Neuronal stem cell (in vitro differentiated cells): ENCODE results near the gene MAPK8.

ENCODE experiments used
- DNase-seq: peaks from one replicate; pipeline ENCODE4 v3.0.0-alpha.2; 2013; ENCODE audit warnings: low spot score
- H2AFZ ChIP-seq: one replicate; pipeline ENCODE4 v1.6.1; 2013; ENCODE audit warnings: mild to moderate bottlenecking, low read length, inconsistent platforms
- H2AK5ac ChIP-seq: 2 replicates; pipeline ENCODE4 v1.6.1; 2013; ENCODE audit warnings: low read depth, mild to moderate bottlenecking, inconsistent platforms, low read length, moderate library complexity, mixed read lengths
- H2BK120ac ChIP-seq: 2 replicates; pipeline ENCODE4 v1.6.1; 2013; ENCODE audit warnings: low read depth, mild to moderate bottlenecking, inconsistent platforms, low read length, moderate library complexity, mixed read lengths
- H2BK12ac ChIP-seq: one replicate; pipeline ENCODE4 v1.6.1; 2013; ENCODE audit warnings: low read length, inconsistent platforms
- H2BK15ac ChIP-seq: 2 replicates; pipeline ENCODE4 v1.6.1; 2013; ENCODE audit warnings: mild to moderate bottlenecking, low read length, inconsistent platforms, mixed read lengths
- H2BK5ac ChIP-seq: one replicate; pipeline ENCODE4 v1.6.1; 2013; ENCODE audit warnings: inconsistent platforms, mild to moderate bottlenecking, low read length, moderate library complexity
- H3K14ac ChIP-seq: one replicate; pipeline ENCODE4 v1.6.1; 2013; ENCODE audit warnings: low read length, inconsistent platforms
- H3K18ac ChIP-seq: 2 replicates; pipeline ENCODE4 v1.6.1; 2013; ENCODE audit warnings: low read length, inconsistent platforms
- H3K23ac ChIP-seq: 2 replicates; pipeline ENCODE4 v1.6.1; 2013; ENCODE audit warnings: low read depth, mild to moderate bottlenecking, mixed read lengths, low read length, inconsistent platforms; ENCODE audit not compliant: poor library complexity
- H3K27ac ChIP-seq: replicated peaks from 3 replicates; pipeline ENCODE4 v1.5.1; 2013; ENCODE audit warnings: low read length, inconsistent platforms
- H3K27me3 ChIP-seq, 3 experiments: 2 replicates each; pipeline ENCODE4 v1.6.1; 2013; ENCODE audit warnings: low read length in 3 of 3, mild to moderate bottlenecking in 2 of 3, inconsistent platforms in 1 of 3, low read depth in 1 of 3, mixed read lengths in 1 of 3, moderate library complexity in 1 of 3; ENCODE audit not compliant: control insufficient read depth in 3 of 3, insufficient read depth in 3 of 3
- H3K36me3 ChIP-seq, 2 donors: replicated peaks in 1 of 2; 2 replicates each; pipeline ENCODE4 v1.6.1; 2013; ENCODE audit warnings: low read length in 2 of 2; ENCODE audit not compliant: control insufficient read depth in 2 of 2, insufficient read depth in 2 of 2
- H3K4ac ChIP-seq: 2 replicates; pipeline ENCODE4 v1.6.1; 2013; ENCODE audit warnings: inconsistent platforms, mild to moderate bottlenecking, low read length, moderate library complexity
- H3K4me1 ChIP-seq, 2 donors: 1 replicate in 1 of 2; 2 replicates in 1 of 2; pipeline ENCODE4 v1.6.1; 2013; ENCODE audit warnings: low read length in 2 of 2, low read depth in 1 of 2; ENCODE audit not compliant: control insufficient read depth in 2 of 2, insufficient read depth in 1 of 2
- H3K4me2 ChIP-seq: one replicate; pipeline ENCODE4 v1.6.1; 2013; ENCODE audit warnings: mild to moderate bottlenecking, low read length, inconsistent platforms; ENCODE audit not compliant: insufficient read depth, poor library complexity, severe bottlenecking
- H3K4me3 ChIP-seq, 2 donors: 2 replicates each; pipeline ENCODE4 v1.5.1; 2013; ENCODE audit warnings: low read length in 2 of 2, mild to moderate bottlenecking in 2 of 2, inconsistent platforms in 1 of 2, moderate library complexity in 1 of 2
- H3K79me1 ChIP-seq: one replicate; pipeline ENCODE4 v1.6.1; 2013; ENCODE audit warnings: low read depth, mild to moderate bottlenecking, inconsistent platforms, low read length, moderate library complexity
- H3K9ac ChIP-seq: one replicate; pipeline ENCODE4 v1.6.1; 2013; ENCODE audit warnings: mild to moderate bottlenecking, low read depth, low read length, inconsistent platforms; ENCODE audit not compliant: poor library complexity
- H3K9me3 ChIP-seq, 2 donors: replicated peaks in 1 of 2; 2 replicates each; pipeline versions ENCODE3 to v1.6.1; 2013; ENCODE audit warnings: low read length in 2 of 2, mild to moderate bottlenecking in 2 of 2, inconsistent platforms in 1 of 2, low read depth in 1 of 2, mixed read lengths in 1 of 2, moderate library complexity in 1 of 2; ENCODE audit not compliant: control insufficient read depth in 2 of 2, insufficient read depth in 1 of 2
- H4K8ac ChIP-seq: one replicate; pipeline ENCODE4 v1.6.1; 2013; ENCODE audit warnings: low read depth, mild to moderate bottlenecking, inconsistent platforms, low read length, moderate library complexity
- H4K91ac ChIP-seq: one replicate; pipeline ENCODE4 v1.6.1; 2013; ENCODE audit warnings: low read length, low read depth, mild to moderate bottlenecking, inconsistent platforms; ENCODE audit not compliant: poor library complexity
- WGBS, 2 donors: extraction: QIAGEN DNeasy Blood & Tissue Kit; methylation state at CpG; one replicate each; pipeline ENCODE4 v1.1.7; 2013; ENCODE audit warnings: missing lambda C conversion rate in 2 of 2, mixed read lengths in 1 of 2; ENCODE audit not compliant: insufficient read length in 2 of 2, insufficient replicate concordance in 1 of 2; ENCODE audit errors: extremely low coverage in 2 of 2; 5-methylcytosine and 5-hydroxymethylcytosine counted together

The MAPK8 gene

DNA sequence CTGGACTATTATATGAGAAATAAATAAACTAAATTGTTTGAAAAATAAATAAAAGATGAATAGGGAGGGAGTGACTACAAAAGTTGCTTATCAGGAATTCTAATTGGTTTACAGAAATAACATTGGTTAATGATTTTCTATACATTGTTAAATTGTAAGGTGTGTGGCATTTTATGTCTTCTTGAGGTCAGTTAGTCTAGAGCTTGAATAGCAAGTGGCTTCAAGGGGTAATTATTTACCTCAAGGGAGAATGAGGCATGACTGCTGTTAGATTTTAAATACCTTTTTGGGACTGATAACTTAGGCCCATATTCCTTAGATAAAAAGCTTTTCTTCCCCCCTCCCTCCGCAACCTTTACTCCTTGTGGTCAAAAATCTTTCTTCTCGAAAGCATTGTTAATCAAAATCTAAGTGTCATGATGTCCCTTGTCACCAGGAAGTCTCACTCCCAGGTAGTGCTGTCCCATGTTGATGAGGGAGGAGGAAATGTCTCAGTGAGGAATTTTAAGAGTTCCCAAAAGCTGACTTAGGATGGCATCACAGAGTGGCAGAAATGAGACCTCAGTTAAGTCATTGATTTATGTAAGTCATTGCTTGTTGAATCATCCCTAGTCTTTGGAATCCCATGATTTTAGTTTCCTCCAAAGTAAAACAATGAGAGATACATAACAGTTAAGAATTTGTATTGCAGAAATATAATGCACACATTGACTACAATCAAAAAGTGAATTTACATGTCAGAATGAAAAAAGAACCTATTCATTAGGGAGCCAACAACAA, 71.5 kb downstream of the MAPK8 start:
- Histone ChIP-seq H3K18ac (no peak overlapping the region), H3K23ac (no peak overlapping the region), H2AK5ac (no peak overlapping the region), H2BK5ac (no peak overlapping the region), H2BK12ac (no peak overlapping the region), H4K8ac (no peak overlapping the region), H3K4me3 (no peak overlapping the region), H3K9me3 (peaks cover 3 to 7% of the 10 kb centered on the region in 2 donors), H2BK15ac (no peak overlapping the region), H3K14ac (no peak overlapping the region), H3K4ac (no peak overlapping the region), H3K4me1 (no peaks in the 10 kb centered on the region), H3K27me3 (no peaks in the 10 kb centered on the region), H3K79me1 (peaks cover 2% of the 10 kb centered on the region), H3K27ac (no peak overlapping the region), H3K9ac (no peak overlapping the region), H4K91ac (no peak overlapping the region), H2AFZ (no peak overlapping the region), H3K4me2 (no peak overlapping the region), H3K36me3 (peaks cover 2% of the 10 kb centered on the region in 2 donors), H2BK120ac (no peak overlapping the region)
- no peak for DNase-seq
- no CpG with 5 or more reads among the region's 2 CpGs for WGBS, 2 donors

GRCh38 chr10:48378675-48379074, 72.2 kb downstream of the MAPK8 start:
- H3K36me3 ChIP-seq, result peaks cover 2% of the 10 kb centered on the region in 2 donors
- peaks cover 2% of the 10 kb centered on the region for H3K79me1 ChIP-seq
- no peak overlapping the region for H2BK5ac ChIP-seq
- no peaks in the 10 kb centered on the region for H3K4me1 ChIP-seq
- H3K23ac ChIP-seq, result no peak overlapping the region
- no peak overlapping the region for H2BK15ac ChIP-seq
- H2AK5ac ChIP-seq, result no peak overlapping the region
- no peak overlapping the region for H3K4me2 ChIP-seq
- no peak for DNase-seq
- H3K14ac ChIP-seq, result no peak overlapping the region
- no peak overlapping the region for H3K4me3 ChIP-seq
- H3K18ac ChIP-seq, result no peak overlapping the region
- no peak overlapping the region for H2AFZ ChIP-seq
- no peak overlapping the region for H4K91ac ChIP-seq
- WGBS, 2 donors, result no CpG with 5 or more reads among the region's 3 CpGs
- H3K9ac ChIP-seq, result no peak overlapping the region
- H2BK120ac ChIP-seq, result no peak overlapping the region
- H3K9me3 ChIP-seq, result peaks cover 3 to 7% of the 10 kb centered on the region in 2 donors
- H3K27me3 ChIP-seq, result no peaks in the 10 kb centered on the region
- H3K4ac ChIP-seq, result no peak overlapping the region
- H4K8ac ChIP-seq, result no peak overlapping the region
- H3K27ac ChIP-seq, result no peak overlapping the region
- no peak overlapping the region for H2BK12ac ChIP-seq

DNA sequence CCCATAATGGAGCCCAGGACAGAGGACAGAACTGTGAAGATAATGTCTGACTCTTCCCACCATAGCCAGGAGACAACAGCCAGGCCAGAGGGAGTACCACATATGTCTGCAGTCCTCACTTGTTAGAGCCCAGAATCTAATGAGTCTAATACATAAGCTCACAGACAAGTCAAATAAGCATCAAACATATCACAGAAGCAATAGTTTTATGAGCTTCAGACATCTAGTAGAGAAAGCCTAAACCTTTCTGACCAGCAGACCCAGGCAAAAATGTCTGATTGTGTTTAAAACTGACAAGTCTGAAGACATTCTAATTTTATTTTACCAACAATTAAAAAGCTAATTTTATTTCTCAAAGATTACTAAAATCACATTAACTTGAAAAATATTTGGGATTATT, 75.5 kb downstream of the MAPK8 start:
- Histone ChIP-seq H2BK120ac (no peak overlapping the region), H3K4ac (no peak overlapping the region), H2BK15ac (no peak overlapping the region), H3K14ac (no peak overlapping the region), H2AFZ (no peak overlapping the region), H3K9me3 (peaks cover 3 to 7% of the 10 kb centered on the region in 2 donors), H3K4me2 (no peak overlapping the region), H3K23ac (no peak overlapping the region), H3K9ac (no peak overlapping the region), H4K91ac (no peak overlapping the region), H2BK5ac (no peak overlapping the region), H2BK12ac (no peak overlapping the region), H3K4me1 (no peaks in the 10 kb centered on the region), H3K27me3 (no peaks in the 10 kb centered on the region), H3K36me3 (peaks cover 2% of the 10 kb centered on the region in 2 donors), H2AK5ac (no peak overlapping the region), H3K79me1 (peaks cover 2% of the 10 kb centered on the region), H4K8ac (no peak overlapping the region), H3K4me3 (no peak overlapping the region), H3K18ac (no peak overlapping the region), H3K27ac (no peak overlapping the region)
- DNase-seq, result no peak

DNA sequence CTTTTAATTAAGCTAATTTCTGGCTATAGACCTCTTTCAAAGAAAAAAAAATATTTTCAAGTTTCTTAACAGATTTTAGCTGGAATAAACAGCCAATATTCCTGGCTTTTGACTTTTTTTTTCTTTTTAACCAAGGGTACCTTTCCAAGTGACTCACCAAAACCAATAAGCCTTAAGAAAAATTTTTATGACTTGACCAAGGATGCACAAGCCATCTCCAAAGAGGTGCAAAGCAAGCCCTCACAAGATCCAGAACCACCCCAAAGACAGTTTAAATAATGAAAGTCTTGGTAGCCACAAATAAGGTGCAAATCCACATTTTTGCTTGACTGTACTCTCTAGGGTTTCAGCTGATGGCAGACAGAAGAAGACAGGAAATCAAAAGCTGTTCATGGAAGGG, 76.5 kb downstream of the MAPK8 start:
- no peak overlapping the region for H3K4me3 ChIP-seq
- no peak overlapping the region for H3K4ac ChIP-seq
- H3K36me3 ChIP-seq, result peaks cover 2% of the 10 kb centered on the region in 2 donors
- no peak overlapping the region for H2BK120ac ChIP-seq
- peaks cover 2% of the 10 kb centered on the region for H3K79me1 ChIP-seq
- H3K27me3 ChIP-seq, result no peaks in the 10 kb centered on the region
- no peak overlapping the region for H2AK5ac ChIP-seq
- no peak overlapping the region for H2BK12ac ChIP-seq
- no peak for DNase-seq
- no peak overlapping the region for H3K4me2 ChIP-seq
- H3K4me1 ChIP-seq, result no peaks in the 10 kb centered on the region
- no peak overlapping the region for H3K27ac ChIP-seq
- no peak overlapping the region for H2BK15ac ChIP-seq
- peaks cover 3 to 7% of the 10 kb centered on the region in 2 donors for H3K9me3 ChIP-seq
- no peak overlapping the region for H3K9ac ChIP-seq
- no peak overlapping the region for H3K18ac ChIP-seq
- H2AFZ ChIP-seq, result no peak overlapping the region
- no peak overlapping the region for H2BK5ac ChIP-seq
- H4K91ac ChIP-seq, result no peak overlapping the region
- H3K14ac ChIP-seq, result no peak overlapping the region
- H4K8ac ChIP-seq, result no peak overlapping the region
- H3K23ac ChIP-seq, result no peak overlapping the region
